ENCODE results near the gene DPP4.

- no peak for TF ChIP-seq POLR2AphosphoS5 (IDR thresholded peaks at IDR 0.05)
- TF ChIP-seq CTCF (IDR thresholded peaks at IDR 0.05) = no peak
- no peak for TF ChIP-seq POLR2A (IDR thresholded peaks at IDR 0.05)
- no peak for TF ChIP-seq EP300 (IDR thresholded peaks at IDR 0.05)
Observed at GRCh38 chr2:161954103-161954502, 119.9 kb downstream of the DPP4 start.
